ENCODE results near the gene SYNE3.

Gene SYNE3

DNA sequence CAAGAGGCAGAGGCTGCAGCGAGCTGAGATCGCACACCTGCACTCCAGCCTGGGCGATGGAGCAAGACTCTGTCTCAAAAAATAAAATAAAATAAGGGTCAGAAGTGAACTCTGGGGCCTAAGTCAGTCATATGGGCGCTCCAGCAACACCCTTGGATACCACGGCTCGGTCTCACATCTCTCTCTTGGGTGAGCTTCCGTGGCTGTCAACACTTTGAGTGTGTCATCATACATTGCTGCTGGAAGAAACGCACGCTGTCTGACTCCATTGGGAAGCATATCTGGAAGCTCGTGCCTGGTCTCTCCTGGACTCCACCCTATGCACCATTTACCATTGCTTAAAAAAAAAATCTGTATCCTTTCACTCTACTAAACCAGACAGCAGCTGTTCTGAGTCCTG is 38.6 kb upstream of the SYNE3 start:
- Histone ChIP-seq H3F3A (ENCODE audit: insufficient read depth) (no peaks in the 10 kb centered on the region), H3K4me2 (ENCODE audit: low read depth, low read length, poor library complexity, severe bottlenecking) (no peak overlapping the region), H3K79me2 (ENCODE audit: insufficient read depth, low read length) (no peaks in the 10 kb centered on the region), H3K27ac (ENCODE audit: low read depth, low read length) (no peak overlapping the region), H3K9ac (ENCODE audit: low read length) (no peak overlapping the region), H4K20me1 (ENCODE audit: low read depth, low read length) (no peaks in the 10 kb centered on the region), H3K27me3 (ENCODE audit: low read length) (no peaks in the 10 kb centered on the region), H3K4me3 (ENCODE audit: insufficient read depth, low read length, poor library complexity, severe bottlenecking) (no peak overlapping the region), H3K36me3 (ENCODE audit: low read length) (no peaks in the 10 kb centered on the region), H2AFZ (ENCODE audit: low read depth, low read length, severe bottlenecking) (no peak overlapping the region), H3K9me3 (ENCODE audit: insufficient read depth, low read length) (no peaks in the 10 kb centered on the region), H3K9me2 (replicated peaks; ENCODE audit: insufficient read depth, low read length) (no peaks in the 10 kb centered on the region)
- TF ChIP-seq EZH2phosphoT487 (conservative IDR thresholded peaks at IDR 0.05; ENCODE audit: low read length): no peak

DNA sequence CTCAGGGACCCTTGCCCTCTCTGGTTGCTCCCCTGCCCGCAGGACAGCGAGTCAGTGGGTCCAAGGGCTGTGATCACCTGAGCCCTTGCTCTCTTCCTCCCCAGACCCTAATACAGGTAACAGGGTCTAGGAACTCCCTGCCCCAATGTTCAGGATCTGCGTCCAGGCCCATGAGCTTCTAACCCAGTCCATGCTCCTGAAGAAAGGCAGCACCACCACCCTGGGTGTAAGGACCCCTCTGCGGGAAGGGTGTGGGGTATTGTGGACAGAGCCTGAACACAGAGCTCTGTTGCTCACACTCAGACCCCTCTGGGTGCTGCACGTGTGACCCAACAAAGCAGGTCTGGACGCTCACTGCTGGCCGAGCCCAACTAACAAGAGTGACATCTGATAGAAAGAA is 36.7 kb upstream of the SYNE3 start:
- no peaks in the 10 kb centered on the region for H4K20me1 ChIP-seq (ENCODE audit: low read depth, low read length)
- H2AFZ ChIP-seq (ENCODE audit: low read depth, low read length, severe bottlenecking): no peak overlapping the region
- TF ChIP-seq, protein P1, sequence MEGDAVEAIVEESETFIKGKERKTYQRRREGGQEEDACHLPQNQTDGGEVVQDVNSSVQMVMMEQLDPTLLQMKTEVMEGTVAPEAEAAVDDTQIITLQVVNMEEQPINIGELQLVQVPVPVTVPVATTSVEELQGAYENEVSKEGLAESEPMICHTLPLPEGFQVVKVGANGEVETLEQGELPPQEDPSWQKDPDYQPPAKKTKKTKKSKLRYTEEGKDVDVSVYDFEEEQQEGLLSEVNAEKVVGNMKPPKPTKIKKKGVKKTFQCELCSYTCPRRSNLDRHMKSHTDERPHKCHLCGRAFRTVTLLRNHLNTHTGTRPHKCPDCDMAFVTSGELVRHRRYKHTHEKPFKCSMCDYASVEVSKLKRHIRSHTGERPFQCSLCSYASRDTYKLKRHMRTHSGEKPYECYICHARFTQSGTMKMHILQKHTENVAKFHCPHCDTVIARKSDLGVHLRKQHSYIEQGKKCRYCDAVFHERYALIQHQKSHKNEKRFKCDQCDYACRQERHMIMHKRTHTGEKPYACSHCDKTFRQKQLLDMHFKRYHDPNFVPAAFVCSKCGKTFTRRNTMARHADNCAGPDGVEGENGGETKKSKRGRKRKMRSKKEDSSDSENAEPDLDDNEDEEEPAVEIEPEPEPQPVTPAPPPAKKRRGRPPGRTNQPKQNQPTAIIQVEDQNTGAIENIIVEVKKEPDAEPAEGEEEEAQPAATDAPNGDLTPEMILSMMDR (IDR thresholded peaks at IDR 0.05; ENCODE audit: insufficient read depth, low read length, poor library complexity, severe bottlenecking): no peak
- no peak for TF ChIP-seq EZH2phosphoT487 (conservative IDR thresholded peaks at IDR 0.05; ENCODE audit: low read length)
- no peak overlapping the region for H3K4me3 ChIP-seq (ENCODE audit: insufficient read depth, low read length, poor library complexity, severe bottlenecking)
- H3K9me3 ChIP-seq (ENCODE audit: insufficient read depth, low read length): no peaks in the 10 kb centered on the region
- H3K27me3 ChIP-seq (ENCODE audit: low read length): no peaks in the 10 kb centered on the region
- no peaks in the 10 kb centered on the region for H3K9me2 ChIP-seq (replicated peaks; ENCODE audit: insufficient read depth, low read length)
- H3K4me2 ChIP-seq (ENCODE audit: low read depth, low read length, poor library complexity, severe bottlenecking): no peak overlapping the region
- no peaks in the 10 kb centered on the region for H3K79me2 ChIP-seq (ENCODE audit: insufficient read depth, low read length)
- H3K9ac ChIP-seq (ENCODE audit: low read length): no peak overlapping the region
- H3K27ac ChIP-seq (ENCODE audit: low read depth, low read length): no peak overlapping the region
- no peaks in the 10 kb centered on the region for H3F3A ChIP-seq (ENCODE audit: insufficient read depth)
- H3K36me3 ChIP-seq (ENCODE audit: low read length): no peaks in the 10 kb centered on the region

DNA sequence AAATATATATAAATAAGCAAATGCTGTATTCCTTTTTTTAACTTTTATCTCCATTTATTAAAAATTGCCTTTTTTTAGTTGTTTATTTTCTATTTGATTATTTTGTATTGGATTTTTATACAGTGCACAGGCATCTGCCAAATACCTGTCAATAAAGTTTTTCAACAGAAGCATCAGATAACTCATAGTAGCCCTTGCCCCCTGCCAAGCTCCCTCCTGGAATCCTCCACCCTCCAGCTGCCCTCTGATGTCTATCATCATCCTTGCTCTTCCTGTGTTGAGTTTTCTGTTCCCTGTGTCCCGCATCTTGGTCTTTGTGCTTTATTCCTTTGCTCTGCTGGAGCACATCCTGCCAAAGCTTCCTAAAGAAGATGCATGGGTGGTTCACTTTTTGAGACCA is 35.0 kb upstream of the SYNE3 start:
- Histone ChIP-seq H3K9ac (ENCODE audit: low read length) (no peak overlapping the region), H3K27ac (ENCODE audit: low read depth, low read length) (no peak overlapping the region), H3K27me3 (ENCODE audit: low read length) (no peaks in the 10 kb centered on the region), H3K9me2 (replicated peaks; ENCODE audit: insufficient read depth, low read length) (no peaks in the 10 kb centered on the region), H3K9me3 (ENCODE audit: insufficient read depth, low read length) (no peaks in the 10 kb centered on the region), H3K4me3 (ENCODE audit: insufficient read depth, low read length, poor library complexity, severe bottlenecking) (no peak overlapping the region), H3F3A (ENCODE audit: insufficient read depth) (no peaks in the 10 kb centered on the region), H3K36me3 (ENCODE audit: low read length) (no peaks in the 10 kb centered on the region), H2AFZ (ENCODE audit: low read depth, low read length, severe bottlenecking) (no peak overlapping the region), H3K79me2 (ENCODE audit: insufficient read depth, low read length) (no peaks in the 10 kb centered on the region), H3K4me2 (ENCODE audit: low read depth, low read length, poor library complexity, severe bottlenecking) (no peak overlapping the region), H4K20me1 (ENCODE audit: low read depth, low read length) (no peaks in the 10 kb centered on the region)
- TF ChIP-seq EZH2phosphoT487 (conservative IDR thresholded peaks at IDR 0.05; ENCODE audit: low read length): no peak
- TF ChIP-seq, protein P1 (IDR thresholded peaks at IDR 0.05; ENCODE audit: insufficient read depth, low read length, poor library complexity, severe bottlenecking): no peak

DNA sequence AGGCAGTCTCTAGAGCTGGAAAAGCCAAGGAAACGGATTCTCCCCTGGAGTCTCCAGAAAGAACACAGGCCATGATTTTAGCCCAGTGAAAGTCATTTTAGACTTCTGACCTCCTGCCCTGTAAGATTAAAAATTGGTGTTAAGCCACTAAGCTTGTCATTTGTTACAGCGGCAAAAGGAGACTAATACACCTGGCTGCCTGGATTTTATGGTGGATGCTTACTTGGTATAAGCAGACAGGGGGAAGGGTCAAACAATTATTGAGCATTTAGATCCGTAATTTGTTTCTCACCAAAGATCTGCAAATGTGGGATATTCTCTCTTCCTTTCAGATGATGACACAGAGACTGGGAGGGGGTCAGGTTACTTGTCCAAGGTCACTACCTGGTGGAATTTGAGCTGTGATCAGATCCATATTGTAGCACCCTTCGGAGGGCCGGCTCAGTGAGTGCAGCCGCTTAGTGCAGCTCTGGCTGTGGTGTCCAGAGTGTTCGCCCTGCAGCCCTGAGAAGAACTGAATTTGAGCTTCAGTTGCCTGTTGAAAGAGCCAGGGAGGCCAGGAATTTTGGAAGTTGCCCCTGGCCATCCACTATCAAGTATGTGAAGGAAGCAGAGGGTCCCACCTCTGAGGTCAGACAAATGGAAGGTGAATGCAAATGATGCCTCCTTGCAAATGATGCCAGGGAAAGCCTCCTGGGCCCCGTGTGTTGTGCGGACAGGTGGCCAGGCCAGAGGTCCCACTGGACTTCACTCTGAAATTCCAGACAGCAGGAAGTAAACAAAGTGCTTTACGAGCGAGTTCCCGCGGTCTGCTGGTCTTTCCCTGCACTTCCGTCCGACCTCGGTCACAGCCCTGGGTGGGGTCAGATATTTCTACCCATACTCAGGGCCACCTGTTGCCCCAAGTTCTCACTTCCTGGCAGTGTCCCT is 33.5 kb upstream of the SYNE3 start:
- Histone ChIP-seq H3K9me2 (replicated peaks; ENCODE audit: insufficient read depth, low read length) (no peaks in the 10 kb centered on the region), H3K9ac (ENCODE audit: low read length) (no peak overlapping the region), H3K27me3 (ENCODE audit: low read length) (no peaks in the 10 kb centered on the region), H3F3A (ENCODE audit: insufficient read depth) (no peaks in the 10 kb centered on the region), H3K9me3 (ENCODE audit: insufficient read depth, low read length) (no peaks in the 10 kb centered on the region), H3K4me2 (ENCODE audit: low read depth, low read length, poor library complexity, severe bottlenecking) (no peak overlapping the region), H3K36me3 (ENCODE audit: low read length) (no peaks in the 10 kb centered on the region), H3K79me2 (ENCODE audit: insufficient read depth, low read length) (no peaks in the 10 kb centered on the region), H4K20me1 (ENCODE audit: low read depth, low read length) (no peaks in the 10 kb centered on the region), H2AFZ (ENCODE audit: low read depth, low read length, severe bottlenecking) (no peak overlapping the region), H3K27ac (ENCODE audit: low read depth, low read length) (no peak overlapping the region), H3K4me3 (ENCODE audit: insufficient read depth, low read length, poor library complexity, severe bottlenecking) (no peak overlapping the region)
- TF ChIP-seq EZH2phosphoT487 (conservative IDR thresholded peaks at IDR 0.05; ENCODE audit: low read length): no peak
- TF ChIP-seq, protein P1 (IDR thresholded peaks at IDR 0.05; ENCODE audit: insufficient read depth, low read length, poor library complexity, severe bottlenecking): no peak

Measured in SU-DHL-6 (cell line).